Mesodermal cell (in vitro differentiated cells): ENCODE measurements around the gene DPH1.

Source experiments
- H3K27ac ChIP-seq: 2 replicates; pipeline ENCODE4 v1.7.0; 2013; ENCODE audit warnings: mild to moderate bottlenecking, low read depth, low read length, moderate library complexity; ENCODE audit not compliant: severe bottlenecking
- H3K36me3 ChIP-seq: 2 replicates; pipeline ENCODE4 v1.7.1; 2013; ENCODE audit warnings: mild to moderate bottlenecking, low read length, moderate library complexity; ENCODE audit not compliant: control insufficient read depth, insufficient read depth
- H3K4me1 ChIP-seq: one replicate; pipeline ENCODE4 v1.7.1; 2013; ENCODE audit warnings: mild to moderate bottlenecking, low read length; ENCODE audit not compliant: insufficient read depth, control insufficient read depth, poor library complexity, severe bottlenecking
- H3K4me3 ChIP-seq: 2 replicates; pipeline ENCODE4 v1.7.0; 2013; ENCODE audit warnings: low read length, control low read depth, mild to moderate bottlenecking; ENCODE audit not compliant: insufficient read depth, poor library complexity, severe bottlenecking; ENCODE audit errors: extremely low read depth
- H3K9me3 ChIP-seq: 2 replicates; pipeline ENCODE4 v1.7.1; 2013; ENCODE audit warnings: mild to moderate bottlenecking, low read length, moderate library complexity; ENCODE audit not compliant: control insufficient read depth
- WGBS, 2 experiments: methylation state at CpG; one replicate each; pipeline ENCODE4 v1.1.5; 2013; ENCODE audit warnings: missing lambda C conversion rate in 2 of 2; ENCODE audit not compliant: insufficient coverage in 2 of 2; 5-methylcytosine and 5-hydroxymethylcytosine counted together

The DPH1 gene

GRCh38 chr17:2030779-2031163 lies 818 bp downstream of the DPH1 start:
- 29 to 36% methylated on average over 9 to 10 of the region's 10 CpGs for WGBS, 2 experiments
- Histone ChIP-seq H3K4me3 (peak overlapping the region; percentile 100), H3K36me3 (peaks cover 8% of the 10 kb centered on the region), H3K4me1 (peaks cover 7% of the 10 kb centered on the region), H3K27ac (no peak overlapping the region), H3K9me3 (no peaks in the 10 kb centered on the region)

GRCh38 chr17:2033153-2033552 lies 3.2 kb downstream of the DPH1 start:
- peaks cover 16% of the 10 kb centered on the region for H3K36me3 ChIP-seq
- peaks cover 7% of the 10 kb centered on the region for H3K4me1 ChIP-seq
- no peaks in the 10 kb centered on the region for H3K9me3 ChIP-seq
- H3K27ac ChIP-seq = no peak overlapping the region
- WGBS, 2 experiments = 83 to 97% methylated on average over 3 to 4 of the region's 7 CpGs
- no peak overlapping the region for H3K4me3 ChIP-seq

GRCh38 chr17:2034157-2034556 lies 4.2 kb downstream of the DPH1 start:
- no peaks in the 10 kb centered on the region for H3K9me3 ChIP-seq
- WGBS, 2 experiments = 79 to 100% methylated on average over 1 to 4 of the region's 7 CpGs
- no peak overlapping the region for H3K4me3 ChIP-seq
- H3K27ac ChIP-seq = no peak overlapping the region
- peaks cover 23% of the 10 kb centered on the region for H3K36me3 ChIP-seq
- peaks cover 7% of the 10 kb centered on the region for H3K4me1 ChIP-seq

- Histone ChIP-seq H3K9me3 (no peaks in the 10 kb centered on the region), H3K36me3 (peaks cover 26% of the 10 kb centered on the region)
- no CpG with 5 or more reads among the region's 9 CpGs for WGBS, 2 experiments
Measured at GRCh38 chr17:2034806-2035540, 5.0 kb downstream of the DPH1 start.

GRCh38 chr17:2035541-2036488 lies 5.9 kb downstream of the DPH1 start:
- H3K4me1 ChIP-seq = peaks cover 6% of the 10 kb centered on the region
- H3K4me3 ChIP-seq = no peak overlapping the region
- 91 to 98% methylated on average over 21 to 25 of the region's 29 CpGs for whole genome bisulfite sequencing, 2 experiments
- no peaks in the 10 kb centered on the region for H3K9me3 ChIP-seq
- peaks cover 26% of the 10 kb centered on the region for H3K36me3 ChIP-seq
- no peak overlapping the region for H3K27ac ChIP-seq

More at GRCh38 chr17:2034806-2035540, 5.0 kb downstream of the DPH1 start:
- H3K27ac ChIP-seq = no peak overlapping the region
- H3K4me1 ChIP-seq = peaks cover 7% of the 10 kb centered on the region
- H3K4me3 ChIP-seq = no peak overlapping the region

GRCh38 chr17:2037155-2037554 lies 7.2 kb downstream of the DPH1 start:
- Histone ChIP-seq H3K9me3 (no peaks in the 10 kb centered on the region), H3K4me3 (no peak overlapping the region), H3K4me1 (peaks cover 7% of the 10 kb centered on the region), H3K27ac (no peak overlapping the region), H3K36me3 (peaks cover 26% of the 10 kb centered on the region)
- 85 to 98% methylated on average over 7 to 10 of the region's 10 CpGs for WGBS, 2 experiments

GRCh38 chr17:2040219-2040827 lies 10.4 kb downstream of the DPH1 start:
- Histone ChIP-seq H3K4me3 (no peak overlapping the region), H3K36me3 (peaks cover 40% of the 10 kb centered on the region), H3K4me1 (peaks cover 22% of the 10 kb centered on the region), H3K27ac (no peak overlapping the region), H3K9me3 (no peaks in the 10 kb centered on the region)
- 92 to 96% methylated on average over 6 to 7 of the region's 7 CpGs for WGBS, 2 experiments

GRCh38 chr17:2040942-2041560 lies 11.1 kb downstream of the DPH1 start:
- Histone ChIP-seq H3K4me3 (peak overlapping the region; percentile 76), H3K9me3 (no peaks in the 10 kb centered on the region), H3K36me3 (peaks cover 40% of the 10 kb centered on the region), H3K27ac (peak overlapping the region; percentile 76), H3K4me1 (peaks cover 22% of the 10 kb centered on the region)
- whole genome bisulfite sequencing, 2 experiments = 65 to 67% methylated on average over 13 to 15 of the region's 16 CpGs

GRCh38 chr17:2041561-2042389 lies 11.8 kb downstream of the DPH1 start, which contains the start of gene OVCA2:
Gene OVCA2, plus strand, starts transcription at chr17:2042022. Its CDS starts 26 bp downstream, at chr17:2042048.
- peaks cover 22% of the 10 kb centered on the region for H3K4me1 ChIP-seq
- no peaks in the 10 kb centered on the region for H3K9me3 ChIP-seq
- peaks cover 40% of the 10 kb centered on the region for H3K36me3 ChIP-seq
- H3K4me3 ChIP-seq = peak within 1 kb of the TSS; percentile 76
- 0% methylated on average over 69 to 90 of the region's 93 CpGs for WGBS, 2 experiments
- H3K27ac ChIP-seq = peak within 1 kb of the TSS; percentile 82
